ENCODE data around the gene ARHGEF11.

ARHGEF11 gene

GRCh38 chr1:156925154-156926010, 120.2 kb downstream of the ARHGEF11 start:
- Histone ChIP-seq H3K36me3 (ENCODE audit: control insufficient read depth, insufficient read depth, low read length) (no peaks in the 10 kb centered on the region), H3K4me3 (replicated peaks; ENCODE audit: low read depth, low read length) (no peak overlapping the region), H3K27me3 (replicated peaks; ENCODE audit: control insufficient read depth, insufficient read depth, low read length) (peaks cover 7% of the 10 kb centered on the region)
- TF ChIP-seq CTCF (IDR thresholded peaks at IDR 0.05; ENCODE audit: insufficient read depth, low read length, poor library complexity, severe bottlenecking): no peak
- DNase-seq (ENCODE audit: extremely low read depth, insufficient read length): no peak

GRCh38 chr1:156924478-156925153, 120.9 kb downstream of the ARHGEF11 start:
- TF ChIP-seq CTCF (IDR thresholded peaks at IDR 0.05; ENCODE audit: insufficient read depth, low read length, poor library complexity, severe bottlenecking): no peak
- no peaks in the 10 kb centered on the region for H3K36me3 ChIP-seq (ENCODE audit: control insufficient read depth, insufficient read depth, low read length)
- H3K27me3 ChIP-seq (replicated peaks; ENCODE audit: control insufficient read depth, insufficient read depth, low read length): peaks cover 7% of the 10 kb centered on the region
- no peak for DNase-seq (ENCODE audit: extremely low read depth, insufficient read length)
- H3K4me3 ChIP-seq (replicated peaks; ENCODE audit: low read depth, low read length): no peak overlapping the region

DNA sequence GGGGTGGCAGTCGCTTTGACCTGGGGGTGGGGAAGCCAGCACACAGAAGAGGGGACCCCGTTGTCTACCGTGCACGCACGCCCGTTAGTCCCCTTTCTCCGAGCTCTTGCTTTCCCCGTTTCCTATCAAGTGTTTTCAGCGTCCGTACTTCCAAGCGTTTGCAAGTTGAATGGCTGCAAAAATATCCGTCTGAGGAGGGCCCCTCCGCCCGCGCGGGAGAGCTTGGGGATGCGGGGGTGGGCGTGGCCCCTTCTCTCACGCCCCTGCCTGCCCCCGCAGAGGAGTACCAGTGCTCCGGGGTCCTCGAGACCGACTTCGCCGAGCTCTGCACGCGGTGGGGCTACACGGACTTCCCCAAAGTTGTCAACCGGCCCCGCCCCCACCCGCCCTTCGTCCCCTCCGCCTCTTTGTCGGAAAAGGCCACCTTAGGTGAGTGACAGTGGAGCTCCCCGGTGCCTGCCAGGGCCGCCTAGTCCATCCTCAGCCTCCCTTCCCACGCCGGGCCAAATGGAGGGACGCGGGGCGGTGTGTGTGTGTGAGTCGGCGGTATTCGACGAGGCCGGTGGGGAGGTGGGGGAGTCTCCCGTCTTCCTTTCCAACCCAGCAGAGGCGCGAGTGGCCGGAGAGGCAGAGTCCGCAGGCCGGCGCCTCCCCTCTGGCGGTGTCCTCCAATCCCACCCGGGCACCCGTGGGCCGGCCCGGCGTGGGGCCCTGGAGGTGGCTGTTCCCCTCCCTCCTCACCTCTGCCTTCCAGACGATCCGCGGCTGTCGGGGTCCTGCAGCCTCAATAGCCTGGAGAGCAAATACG, 121.7 kb downstream of the ARHGEF11 start:
- peaks cover 7% of the 10 kb centered on the region for H3K27me3 ChIP-seq (replicated peaks; ENCODE audit: control insufficient read depth, insufficient read depth, low read length)
- DNase-seq (ENCODE audit: extremely low read depth, insufficient read length): no peak
- no peak overlapping the region for H3K4me3 ChIP-seq (replicated peaks; ENCODE audit: low read depth, low read length)
- H3K36me3 ChIP-seq (ENCODE audit: control insufficient read depth, insufficient read depth, low read length): no peaks in the 10 kb centered on the region
- no peak for TF ChIP-seq CTCF (IDR thresholded peaks at IDR 0.05; ENCODE audit: insufficient read depth, low read length, poor library complexity, severe bottlenecking)

- Histone ChIP-seq H3K27me3 (replicated peaks; ENCODE audit: control insufficient read depth, insufficient read depth, low read length) (peaks cover 7% of the 10 kb centered on the region), H3K4me3 (replicated peaks; ENCODE audit: low read depth, low read length) (no peak overlapping the region), H3K36me3 (ENCODE audit: control insufficient read depth, insufficient read depth, low read length) (no peaks in the 10 kb centered on the region)
- no peak for DNase-seq (ENCODE audit: extremely low read depth, insufficient read length)
- TF ChIP-seq CTCF (IDR thresholded peaks at IDR 0.05; ENCODE audit: insufficient read depth, low read length, poor library complexity, severe bottlenecking): no peak
Measured at GRCh38 chr1:156922986-156923669, 122.4 kb downstream of the ARHGEF11 start.

- peaks cover 7% of the 10 kb centered on the region for H3K27me3 ChIP-seq (replicated peaks; ENCODE audit: control insufficient read depth, insufficient read depth, low read length)
- H3K4me3 ChIP-seq (replicated peaks; ENCODE audit: low read depth, low read length): no peak overlapping the region
Measured at GRCh38 chr1:156921053-156921529, 124.5 kb downstream of the ARHGEF11 start.

More at GRCh38 chr1:156921053-156921529, 124.5 kb downstream of the ARHGEF11 start:
- DNase-seq (ENCODE audit: extremely low read depth, insufficient read length): no peak
- H3K36me3 ChIP-seq (ENCODE audit: control insufficient read depth, insufficient read depth, low read length): no peaks in the 10 kb centered on the region
- TF ChIP-seq CTCF (IDR thresholded peaks at IDR 0.05; ENCODE audit: insufficient read depth, low read length, poor library complexity, severe bottlenecking): no peak

Measured in GM06990 (cell line).